SU-DHL-6 (cell line): ENCODE data around the gene ZNF577.

Source experiments
- EZH2phosphoT487 ChIP-seq: fragments of 200-600 bp; sonication (generic), shearing (Covaris generic); conservative IDR thresholded peaks from 2 replicates; pipeline ENCODE4 v1.6.1; 2018; ENCODE audit warnings: mild to moderate bottlenecking, antibody characterized with exemption, low read length, moderate library complexity, mixed read lengths
- TF ChIP-seq, protein P1 (sequence below): fragments of 200-600 bp; sonication (generic); IDR thresholded peaks from one replicate; pipeline ENCODE4 v1.5.1; 2017; ENCODE audit warnings: antibody characterized with exemption, mild to moderate bottlenecking, low read length, moderate library complexity; ENCODE audit not compliant: insufficient read depth, poor library complexity, severe bottlenecking

DNA sequence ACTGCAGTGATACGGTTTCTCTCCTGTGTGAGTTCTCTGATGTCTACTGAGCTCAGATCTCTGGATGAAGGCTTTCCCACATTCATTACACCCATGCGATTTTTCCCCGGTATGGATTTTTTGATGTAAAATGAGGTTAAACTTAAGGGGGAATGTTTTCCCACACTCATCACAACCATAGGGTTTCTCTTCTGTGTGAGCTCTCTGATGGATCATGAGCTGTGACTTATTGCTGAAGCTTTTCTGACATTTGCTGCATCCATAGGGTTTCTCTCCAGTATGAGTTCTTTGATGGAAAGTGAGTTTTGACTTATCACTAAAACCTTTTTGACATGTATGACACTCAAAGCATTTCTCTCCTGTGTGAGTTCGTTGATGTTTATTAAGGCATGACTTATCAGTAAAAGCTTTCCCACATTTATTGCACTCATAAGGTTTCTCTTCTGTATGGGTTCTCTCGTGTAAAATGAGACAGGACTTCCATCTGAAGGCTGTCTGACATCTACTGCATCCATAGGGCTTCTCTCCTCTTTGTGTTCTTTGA is 27.6 kb upstream of the ZNF577 start:
- TF ChIP-seq, protein P1, sequence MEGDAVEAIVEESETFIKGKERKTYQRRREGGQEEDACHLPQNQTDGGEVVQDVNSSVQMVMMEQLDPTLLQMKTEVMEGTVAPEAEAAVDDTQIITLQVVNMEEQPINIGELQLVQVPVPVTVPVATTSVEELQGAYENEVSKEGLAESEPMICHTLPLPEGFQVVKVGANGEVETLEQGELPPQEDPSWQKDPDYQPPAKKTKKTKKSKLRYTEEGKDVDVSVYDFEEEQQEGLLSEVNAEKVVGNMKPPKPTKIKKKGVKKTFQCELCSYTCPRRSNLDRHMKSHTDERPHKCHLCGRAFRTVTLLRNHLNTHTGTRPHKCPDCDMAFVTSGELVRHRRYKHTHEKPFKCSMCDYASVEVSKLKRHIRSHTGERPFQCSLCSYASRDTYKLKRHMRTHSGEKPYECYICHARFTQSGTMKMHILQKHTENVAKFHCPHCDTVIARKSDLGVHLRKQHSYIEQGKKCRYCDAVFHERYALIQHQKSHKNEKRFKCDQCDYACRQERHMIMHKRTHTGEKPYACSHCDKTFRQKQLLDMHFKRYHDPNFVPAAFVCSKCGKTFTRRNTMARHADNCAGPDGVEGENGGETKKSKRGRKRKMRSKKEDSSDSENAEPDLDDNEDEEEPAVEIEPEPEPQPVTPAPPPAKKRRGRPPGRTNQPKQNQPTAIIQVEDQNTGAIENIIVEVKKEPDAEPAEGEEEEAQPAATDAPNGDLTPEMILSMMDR, result no peak
- no peak for TF ChIP-seq EZH2phosphoT487
